NCI-H510A (cell line): ENCODE results near the gene DPPA2.

Experiments
- DNase-seq: peaks from one replicate; lab custom pipeline; 2025; lab: John Stamatoyannopoulos, UW

Gene DPPA2

GRCh38 chr3:109325109-109325508 is 8.8 kb upstream of the DPPA2 start:
- DNase-seq: no peak

- DNase-seq: no peak
Measured at GRCh38 chr3:109313061-109313460, 3.3 kb downstream of the DPPA2 start.

GRCh38 chr3:109297496-109297895 is 18.8 kb downstream of the DPPA2 start:
- DNase-seq: no peak

DNA sequence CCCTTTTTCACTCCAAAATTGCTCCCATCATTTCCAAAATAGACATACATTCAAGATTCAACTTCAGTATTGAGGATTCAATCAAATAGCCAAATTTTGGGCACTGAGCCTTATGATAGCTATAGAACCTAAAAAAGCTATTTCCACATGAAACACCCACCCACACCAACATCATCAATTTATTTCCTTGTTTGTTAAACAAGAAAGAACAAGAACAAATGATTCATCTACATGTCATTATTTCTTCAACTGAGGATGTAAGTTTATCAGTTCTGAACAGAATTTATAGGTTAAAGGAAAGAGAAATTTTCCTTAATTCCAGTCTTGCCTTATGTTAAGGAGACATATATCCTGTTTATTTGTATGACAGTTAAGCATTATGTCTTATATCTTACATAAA is 32.2 kb downstream of the DPPA2 start:
- DNase-seq: no peak

- no peak for DNase-seq
Measured at GRCh38 chr3:109278546-109278945, 37.8 kb downstream of the DPPA2 start.

DNA sequence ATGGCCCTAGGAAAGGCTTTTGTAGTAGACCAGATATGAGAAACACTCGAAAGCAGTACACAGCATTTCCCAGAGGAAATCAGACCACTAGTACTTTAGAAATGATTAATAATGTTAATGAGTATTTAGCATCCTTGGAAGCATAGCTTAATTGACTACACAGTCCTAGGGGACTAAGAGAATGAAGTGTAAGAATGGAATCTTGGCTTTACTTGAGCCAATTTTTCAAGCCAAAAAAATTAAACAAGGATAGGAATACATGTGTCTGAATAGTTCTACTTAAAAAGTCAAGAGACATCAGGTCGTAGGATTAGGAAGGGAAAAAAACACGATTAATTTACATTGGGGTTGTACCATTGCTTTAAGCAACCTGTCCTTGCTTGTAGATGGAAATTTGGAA is 38.2 kb downstream of the DPPA2 start:
- DNase-seq: no peak

DNA sequence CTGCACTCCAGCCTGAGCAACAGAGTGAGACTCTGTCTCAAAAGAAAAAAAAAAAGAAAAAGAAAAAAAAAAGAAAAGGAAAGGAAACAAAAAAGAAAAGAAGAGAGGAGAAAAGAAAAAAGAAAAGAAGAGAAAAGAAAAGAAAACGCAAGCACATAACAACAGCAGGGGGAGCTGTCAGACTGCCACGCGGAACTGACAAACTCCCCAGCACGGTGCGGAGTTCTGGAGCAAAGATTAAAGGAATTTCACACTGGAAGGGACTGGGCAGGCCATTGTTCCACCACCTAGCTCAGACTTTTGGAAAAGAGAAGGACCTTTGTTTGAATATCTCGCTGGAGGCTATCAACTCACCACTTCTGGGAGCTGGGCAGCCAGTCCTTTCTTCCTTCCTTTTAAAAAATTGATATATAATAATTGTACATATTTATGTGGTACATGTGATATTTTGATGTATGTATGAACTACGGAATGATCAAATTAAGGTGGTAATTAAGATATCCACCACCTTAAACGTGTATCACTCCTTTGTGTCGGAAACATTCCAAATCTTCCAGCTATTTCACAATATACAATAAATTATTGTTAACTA is 40.5 kb downstream of the DPPA2 start:
- no peak for DNase-seq

- DNase-seq: no peak
Measured at GRCh38 chr3:109270779-109271178, 45.5 kb downstream of the DPPA2 start.

GRCh38 chr3:109269577-109270275 is 46.6 kb downstream of the DPPA2 start:
- DNase-seq: no peak

- no peak for DNase-seq
Measured at GRCh38 chr3:109268181-109268580, 48.1 kb downstream of the DPPA2 start.

DNA sequence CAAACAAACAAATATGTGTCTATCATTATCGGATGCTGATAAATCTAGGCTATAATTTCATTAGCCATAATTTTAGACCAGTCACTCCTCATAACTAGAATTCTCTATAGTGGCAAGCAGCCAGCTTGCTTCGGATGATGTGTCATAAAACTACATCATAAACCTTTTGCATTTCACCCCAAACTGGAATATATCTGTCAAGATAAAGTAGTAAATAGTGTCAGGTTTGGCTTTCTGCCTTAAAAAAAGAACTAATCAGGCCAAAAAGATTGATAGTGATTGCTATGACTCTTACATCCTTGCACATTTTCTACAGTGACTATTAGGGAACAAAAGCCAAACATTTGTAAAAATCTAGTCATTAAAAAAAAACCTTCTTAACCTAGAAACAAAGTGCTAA is 51.0 kb downstream of the DPPA2 start:
- no peak for DNase-seq

DNA sequence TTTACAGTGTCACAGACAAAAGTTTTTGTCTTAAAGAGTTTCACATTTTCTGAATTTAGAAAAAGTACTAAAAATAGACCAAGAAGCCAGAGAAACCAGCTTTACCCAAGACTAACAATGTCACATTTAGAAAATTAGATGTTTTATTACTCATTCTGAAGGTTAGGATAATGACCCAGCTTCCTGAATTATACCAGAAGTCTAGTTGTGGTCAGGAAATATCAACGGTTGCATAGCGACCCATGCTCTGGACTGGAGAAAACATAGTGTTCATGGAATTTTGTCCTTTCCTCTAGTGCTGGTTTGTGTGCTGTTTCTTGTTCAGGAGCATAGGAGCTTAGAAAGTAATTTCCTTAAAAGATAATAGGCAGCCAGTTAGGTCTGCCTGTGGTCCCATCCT is 59.0 kb downstream of the DPPA2 start:
- DNase-seq: no peak

GRCh38 chr3:109254770-109255169 is 61.5 kb downstream of the DPPA2 start:
- DNase-seq: no peak

DNA sequence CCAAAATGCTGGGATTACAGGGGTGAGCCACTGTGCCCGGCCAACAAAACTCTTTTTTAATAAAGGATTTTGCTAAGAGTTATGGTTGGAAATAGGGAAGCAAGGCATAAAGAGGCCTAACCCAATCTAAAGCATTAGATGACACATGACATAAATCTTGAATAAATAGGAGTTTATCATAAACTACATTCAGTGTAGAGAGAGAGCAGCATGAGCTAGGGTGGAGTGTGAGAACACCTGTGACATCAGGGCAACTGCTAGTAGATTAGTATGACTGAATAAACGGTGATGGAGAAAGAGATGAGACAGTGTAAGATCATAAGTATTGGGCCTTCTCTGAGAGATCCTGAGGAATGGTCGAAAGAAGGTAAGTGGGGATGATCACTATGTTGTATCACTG is 63.7 kb downstream of the DPPA2 start:
- DNase-seq: no peak
